ENCODE data around the gene RYR2. TPM values are rescaled to one million over a fixed set of nuclear protein-coding genes. Genes with fewer than 3 reads are reported as not detected.

RYR2 gene
- total RNA-seq, 1 donor from 2014 or later = 4.8 TPM

GRCh38 chr1:237619553-237619952, 577.6 kb downstream of the RYR2 start:
- DNase-seq (no peak), ATAC-seq (no peak)
- no peak for TF ChIP-seq CTCF (IDR thresholded peaks at IDR 0.05)
- Histone ChIP-seq H3K9me3 (peaks cover 9% of the 10 kb centered on the region), H3K36me3 (peaks cover 4% of the 10 kb centered on the region), H3K27ac (no peak overlapping the region), H3K27me3 (ENCODE audit: low read depth) (no peaks in the 10 kb centered on the region), H3K4me3 (no peak overlapping the region), H3K4me1 (no peaks in the 10 kb centered on the region)
- intact Hi-C loops (cut with DNase I) = no loop called here

DNA sequence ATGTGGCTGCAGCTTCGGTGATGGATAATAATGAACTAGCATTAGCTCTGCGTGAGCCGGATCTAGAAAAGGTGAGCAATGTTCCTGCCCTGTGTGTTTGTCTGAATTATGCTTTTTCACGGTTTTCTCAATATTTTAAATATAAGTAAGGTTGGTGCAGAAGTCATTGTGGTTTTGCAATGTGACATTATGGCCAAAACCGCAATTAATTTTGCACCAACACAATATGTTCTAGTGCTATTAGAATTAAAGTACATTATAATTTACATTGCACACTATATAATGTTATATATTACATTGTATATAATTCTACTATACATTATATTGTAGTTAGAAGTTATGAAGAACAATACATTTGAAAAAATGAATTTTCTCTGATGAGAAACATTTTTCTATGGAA, 592.9 kb downstream of the RYR2 start:
- H3K4me3 ChIP-seq = no peak overlapping the region
- no peak for TF ChIP-seq CTCF (IDR thresholded peaks at IDR 0.05)
- no peaks in the 10 kb centered on the region for H3K27me3 ChIP-seq (ENCODE audit: low read depth)
- intact Hi-C loops (cut with DNase I) = no loop called here
- peaks cover 4% of the 10 kb centered on the region for H3K36me3 ChIP-seq
- H3K9me3 ChIP-seq = no peaks in the 10 kb centered on the region
- DNase-seq (no peak), ATAC-seq (no peak)
- H3K4me1 ChIP-seq = no peaks in the 10 kb centered on the region
- H3K27ac ChIP-seq = no peak overlapping the region

DNA sequence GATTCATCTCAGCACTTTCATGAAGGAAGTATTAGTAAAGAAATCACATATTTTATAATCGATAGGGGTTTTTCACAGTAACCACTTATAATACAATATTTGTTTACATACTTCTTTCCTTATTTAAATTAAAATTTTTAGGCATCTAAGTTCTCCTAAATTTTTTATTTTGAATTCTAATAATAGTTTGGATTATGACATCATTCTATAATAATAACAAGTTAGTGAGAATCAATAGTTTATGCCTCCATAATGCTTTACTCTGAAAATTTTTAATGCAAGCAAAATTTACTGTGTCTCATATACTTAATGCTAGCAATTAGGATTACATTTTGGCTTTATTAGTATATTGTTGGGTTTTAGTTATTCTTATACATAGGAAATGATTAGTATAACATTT, 596.6 kb downstream of the RYR2 start:
- DNase-seq = no peak
- intact Hi-C loops (cut with DNase I) = no loop called here

DNA sequence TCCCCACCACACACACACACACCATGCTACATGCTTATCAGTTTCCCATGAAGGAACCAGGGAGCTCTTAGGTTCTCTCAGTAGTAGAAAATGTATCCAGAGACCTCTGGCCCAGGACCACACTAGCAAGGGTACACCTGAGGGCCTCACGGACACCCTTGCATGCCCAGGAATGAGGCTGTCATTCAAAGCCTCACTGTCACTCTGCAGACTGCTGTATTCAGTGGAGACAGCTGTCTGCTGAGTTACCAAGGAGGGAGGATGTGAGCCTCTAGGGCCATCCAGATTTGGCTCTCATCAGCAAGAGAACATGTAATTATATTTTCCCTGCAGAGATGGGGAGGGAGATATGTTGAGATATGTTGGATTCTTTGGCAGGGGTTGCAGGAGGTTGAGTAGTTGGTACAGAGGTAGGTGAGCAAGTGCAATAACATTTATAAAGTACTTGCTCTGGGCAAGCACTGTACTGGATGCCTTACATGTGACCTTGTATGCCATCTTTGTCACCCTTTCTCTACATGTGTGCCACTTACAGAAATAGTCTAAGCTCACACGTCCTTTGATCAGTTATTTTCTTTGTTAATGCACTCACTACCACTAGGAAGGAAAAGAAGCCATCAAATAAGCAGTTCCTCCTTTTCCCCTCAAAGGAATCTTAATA, 598.2 kb downstream of the RYR2 start:
- H3K27me3 ChIP-seq (ENCODE audit: low read depth) = no peaks in the 10 kb centered on the region
- H3K27ac ChIP-seq = no peak overlapping the region
- no peaks in the 10 kb centered on the region for H3K9me3 ChIP-seq
- H3K4me3 ChIP-seq = no peak overlapping the region
- peaks cover 7% of the 10 kb centered on the region for H3K36me3 ChIP-seq
- intact Hi-C loops (cut with DNase I) = no loop called here
- DNase-seq (no peak), ATAC-seq (no peak)
- H3K4me1 ChIP-seq = no peaks in the 10 kb centered on the region
- TF ChIP-seq CTCF (IDR thresholded peaks at IDR 0.05) = no peak

More for the DNA sequence above, 596.6 kb downstream of the RYR2 start:
- no peaks in the 10 kb centered on the region for H3K27me3 ChIP-seq (ENCODE audit: low read depth)
- no peaks in the 10 kb centered on the region for H3K4me1 ChIP-seq
- H3K27ac ChIP-seq = no peak overlapping the region
- ATAC-seq = no peak
- no peaks in the 10 kb centered on the region for H3K9me3 ChIP-seq
- TF ChIP-seq CTCF (IDR thresholded peaks at IDR 0.05) = no peak
- H3K4me3 ChIP-seq = no peak overlapping the region
- H3K36me3 ChIP-seq = peaks cover 7% of the 10 kb centered on the region

DNA sequence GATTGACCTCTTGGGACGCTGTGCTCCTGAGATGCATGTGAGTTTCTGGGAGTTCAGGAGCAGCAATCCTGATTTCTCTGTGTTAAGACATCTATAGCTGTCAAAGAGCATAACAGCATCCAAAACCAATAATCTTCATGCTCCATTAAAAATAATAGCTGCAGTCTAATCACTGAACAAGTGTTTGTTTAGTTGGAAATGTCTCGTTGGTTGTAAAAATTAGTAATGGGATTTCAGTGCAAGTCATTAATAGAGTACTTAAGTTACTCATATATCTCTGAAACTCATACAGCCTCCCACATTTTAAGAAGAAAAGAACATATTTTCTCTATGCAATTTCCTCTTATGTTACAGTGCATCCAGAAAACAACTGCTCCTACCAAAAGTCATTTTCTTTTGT, 599.0 kb downstream of the RYR2 start:
- DNase-seq (no peak), ATAC-seq (no peak)
- no peaks in the 10 kb centered on the region for H3K4me1 ChIP-seq
- H3K27ac ChIP-seq = no peak overlapping the region
- H3K9me3 ChIP-seq = no peaks in the 10 kb centered on the region
- no peaks in the 10 kb centered on the region for H3K27me3 ChIP-seq (ENCODE audit: low read depth)
- no peak overlapping the region for H3K4me3 ChIP-seq
- H3K36me3 ChIP-seq = peaks cover 7% of the 10 kb centered on the region
- TF ChIP-seq CTCF (IDR thresholded peaks at IDR 0.05) = no peak
- intact Hi-C loops (cut with DNase I) = no loop called here

Data from lower lobe of right lung (tissue), 2 donors.